ENCODE measurements around the gene CCR6.

CCR6 gene

DNA sequence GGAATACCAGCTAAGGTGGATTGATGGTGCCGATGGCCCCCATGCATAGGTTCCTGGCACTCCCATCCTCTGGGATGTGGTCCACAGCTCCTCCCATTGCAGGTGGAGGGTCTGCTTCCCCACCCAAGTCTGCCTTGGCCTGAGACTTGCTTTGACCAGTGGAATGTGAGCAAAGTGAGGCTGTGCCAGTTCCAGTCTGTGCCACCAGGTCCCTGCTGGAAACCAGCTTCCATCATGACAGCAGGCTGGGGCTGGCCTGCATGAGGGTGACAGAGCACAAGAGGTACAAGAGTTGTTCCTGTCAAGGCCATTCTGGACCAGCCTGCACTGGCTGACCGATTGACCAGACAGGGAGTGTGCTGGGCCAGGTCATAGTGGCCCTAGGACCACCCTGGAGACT, 27.0 kb upstream of the CCR6 start:
- Histone ChIP-seq H3K4me2 (ENCODE audit: low read length) (peak overlapping the region; percentile 98), H3K4me3 (ENCODE audit: low read length) (peak overlapping the region; percentile 25; the same call in 1 of the 2 replicates), H3K9me3 (ENCODE audit: insufficient read depth, low read length) (no peaks in the 10 kb centered on the region), H2AFZ (ENCODE audit: low read depth, low read length) (no peak overlapping the region), H3K36me3 (replicated peaks; ENCODE audit: low read depth, low read length) (no peaks in the 10 kb centered on the region), H4K20me1 (ENCODE audit: insufficient read depth, low read length) (no peaks in the 10 kb centered on the region), H3K9ac (ENCODE audit: low read length) (peak overlapping the region; percentile 31; the same call in 1 of the 2 replicates), H3K27me3 (ENCODE audit: low read depth, low read length) (peaks cover 25% of the 10 kb centered on the region), H3K4me1 (ENCODE audit: low read length) (peaks cover 65% of the 10 kb centered on the region), H3K79me2 (ENCODE audit: low read length) (no peaks in the 10 kb centered on the region), H3K27ac (ENCODE audit: low read length) (peak overlapping the region; percentile 96)
- TF ChIP-seq, protein P1, sequence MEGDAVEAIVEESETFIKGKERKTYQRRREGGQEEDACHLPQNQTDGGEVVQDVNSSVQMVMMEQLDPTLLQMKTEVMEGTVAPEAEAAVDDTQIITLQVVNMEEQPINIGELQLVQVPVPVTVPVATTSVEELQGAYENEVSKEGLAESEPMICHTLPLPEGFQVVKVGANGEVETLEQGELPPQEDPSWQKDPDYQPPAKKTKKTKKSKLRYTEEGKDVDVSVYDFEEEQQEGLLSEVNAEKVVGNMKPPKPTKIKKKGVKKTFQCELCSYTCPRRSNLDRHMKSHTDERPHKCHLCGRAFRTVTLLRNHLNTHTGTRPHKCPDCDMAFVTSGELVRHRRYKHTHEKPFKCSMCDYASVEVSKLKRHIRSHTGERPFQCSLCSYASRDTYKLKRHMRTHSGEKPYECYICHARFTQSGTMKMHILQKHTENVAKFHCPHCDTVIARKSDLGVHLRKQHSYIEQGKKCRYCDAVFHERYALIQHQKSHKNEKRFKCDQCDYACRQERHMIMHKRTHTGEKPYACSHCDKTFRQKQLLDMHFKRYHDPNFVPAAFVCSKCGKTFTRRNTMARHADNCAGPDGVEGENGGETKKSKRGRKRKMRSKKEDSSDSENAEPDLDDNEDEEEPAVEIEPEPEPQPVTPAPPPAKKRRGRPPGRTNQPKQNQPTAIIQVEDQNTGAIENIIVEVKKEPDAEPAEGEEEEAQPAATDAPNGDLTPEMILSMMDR (IDR thresholded peaks at IDR 0.05; ENCODE audit: low read depth, low read length) = no peak
- TF ChIP-seq EZH2phosphoT487 (IDR thresholded peaks at IDR 0.05; ENCODE audit: low read depth) = no peak

DNA sequence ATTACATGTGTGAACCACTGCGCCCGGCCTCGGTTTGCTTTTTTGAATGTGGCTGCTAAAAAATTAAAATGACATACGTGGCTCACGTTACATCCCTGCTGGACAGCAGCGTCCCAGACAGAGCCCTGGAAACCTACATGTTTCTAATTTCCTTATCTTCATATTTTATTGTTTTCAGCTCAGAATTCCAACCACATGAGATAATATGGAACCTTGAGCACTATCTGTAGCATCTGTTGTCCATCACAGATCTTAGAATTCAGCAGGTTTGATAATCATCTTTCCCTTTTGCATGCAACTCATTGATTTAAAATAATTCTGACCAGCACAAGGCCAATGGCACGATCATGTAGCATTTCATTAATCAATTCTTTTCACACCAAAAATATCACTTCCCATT, 25.9 kb upstream of the CCR6 start:
- H3K27ac ChIP-seq (ENCODE audit: low read length) = no peak overlapping the region
- H3K79me2 ChIP-seq (ENCODE audit: low read length) = no peaks in the 10 kb centered on the region
- H3K4me2 ChIP-seq (ENCODE audit: low read length) = no peak overlapping the region
- H4K20me1 ChIP-seq (ENCODE audit: insufficient read depth, low read length) = no peaks in the 10 kb centered on the region
- H3K36me3 ChIP-seq (replicated peaks; ENCODE audit: low read depth, low read length) = no peaks in the 10 kb centered on the region
- H3K4me1 ChIP-seq (ENCODE audit: low read length) = peaks cover 56% of the 10 kb centered on the region
- H3K27me3 ChIP-seq (ENCODE audit: low read depth, low read length) = peaks cover 28% of the 10 kb centered on the region
- H2AFZ ChIP-seq (ENCODE audit: low read depth, low read length) = no peak overlapping the region
- H3K9ac ChIP-seq (ENCODE audit: low read length) = no peak overlapping the region
- no peaks in the 10 kb centered on the region for H3K9me3 ChIP-seq (ENCODE audit: insufficient read depth, low read length)
- no peak overlapping the region for H3K4me3 ChIP-seq (ENCODE audit: low read length)
- TF ChIP-seq, protein P1 (IDR thresholded peaks at IDR 0.05; ENCODE audit: low read depth, low read length) = no peak

DNA sequence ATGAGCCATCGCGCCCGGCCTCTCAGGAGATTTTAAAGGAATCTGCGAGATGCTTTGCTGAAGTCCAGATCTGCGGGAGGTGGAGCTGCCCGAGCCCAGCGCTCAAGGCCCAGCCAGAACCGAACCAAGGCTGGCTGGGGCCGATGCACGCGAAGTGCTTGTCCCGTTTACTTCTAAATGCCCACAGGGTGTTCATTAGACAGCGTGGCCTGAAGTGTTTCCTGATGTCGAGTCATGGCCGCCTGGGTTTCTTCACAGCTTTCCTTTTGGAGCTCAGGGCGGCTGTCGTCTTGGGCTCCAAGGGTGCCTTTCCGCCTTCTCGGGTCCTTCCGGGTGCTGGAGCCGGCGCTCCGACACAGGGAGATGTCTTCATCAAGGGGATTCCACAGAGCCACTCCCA, 25.1 kb upstream of the CCR6 start:
- no peak overlapping the region for H3K27ac ChIP-seq (ENCODE audit: low read length)
- peaks cover 33% of the 10 kb centered on the region for H3K27me3 ChIP-seq (ENCODE audit: low read depth, low read length)
- H3K4me1 ChIP-seq (ENCODE audit: low read length) = peaks cover 64% of the 10 kb centered on the region
- no peak overlapping the region for H2AFZ ChIP-seq (ENCODE audit: low read depth, low read length)
- no peak overlapping the region for H3K4me2 ChIP-seq (ENCODE audit: low read length)
- no peaks in the 10 kb centered on the region for H3K79me2 ChIP-seq (ENCODE audit: low read length)
- H3K36me3 ChIP-seq (replicated peaks; ENCODE audit: low read depth, low read length) = no peaks in the 10 kb centered on the region
- no peaks in the 10 kb centered on the region for H3K9me3 ChIP-seq (ENCODE audit: insufficient read depth, low read length)
- TF ChIP-seq, protein P1 (IDR thresholded peaks at IDR 0.05; ENCODE audit: low read depth, low read length) = no peak
- TF ChIP-seq EZH2phosphoT487 (IDR thresholded peaks at IDR 0.05; ENCODE audit: low read depth) = no peak
- no peak overlapping the region for H3K9ac ChIP-seq (ENCODE audit: low read length)
- H4K20me1 ChIP-seq (ENCODE audit: insufficient read depth, low read length) = no peaks in the 10 kb centered on the region
- H3K4me3 ChIP-seq (ENCODE audit: low read length) = no peak overlapping the region

DNA sequence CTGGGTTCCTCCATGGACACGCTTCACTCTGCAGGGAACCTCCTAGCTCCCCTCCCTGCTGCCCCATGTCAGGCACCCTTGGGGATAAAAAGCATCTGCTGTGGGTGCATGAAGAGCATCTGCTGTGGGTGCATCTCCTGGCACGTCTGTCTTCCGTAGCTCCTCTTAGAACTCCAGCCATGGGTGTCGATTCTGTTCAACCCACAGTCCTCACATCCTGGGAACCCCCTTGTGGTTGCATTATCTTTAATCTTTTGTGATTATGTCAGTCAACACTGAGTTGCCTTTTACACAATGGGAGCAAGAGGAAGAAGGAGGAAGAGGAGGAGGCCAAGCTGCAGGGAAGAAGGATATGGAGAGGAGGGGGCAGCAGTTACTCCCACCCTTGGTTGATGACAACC, 24.1 kb upstream of the CCR6 start:
- Histone ChIP-seq H3K4me1 (ENCODE audit: low read length) (peaks cover 66% of the 10 kb centered on the region), H4K20me1 (ENCODE audit: insufficient read depth, low read length) (no peaks in the 10 kb centered on the region), H3K4me3 (ENCODE audit: low read length) (no peak overlapping the region), H3K79me2 (ENCODE audit: low read length) (no peaks in the 10 kb centered on the region), H3K9ac (ENCODE audit: low read length) (no peak overlapping the region), H2AFZ (ENCODE audit: low read depth, low read length) (no peak overlapping the region), H3K4me2 (ENCODE audit: low read length) (peak overlapping the region; percentile 53), H3K36me3 (replicated peaks; ENCODE audit: low read depth, low read length) (no peaks in the 10 kb centered on the region), H3K27ac (ENCODE audit: low read length) (no peak overlapping the region), H3K27me3 (ENCODE audit: low read depth, low read length) (peaks cover 28% of the 10 kb centered on the region), H3K9me3 (ENCODE audit: insufficient read depth, low read length) (no peaks in the 10 kb centered on the region)
- TF ChIP-seq, protein P1 (IDR thresholded peaks at IDR 0.05; ENCODE audit: low read depth, low read length) = no peak
- no peak for TF ChIP-seq EZH2phosphoT487 (IDR thresholded peaks at IDR 0.05; ENCODE audit: low read depth)
